ENCODE results near the gene IL1B.
"Not testable (repeated sequence)": the region's sequence is repeated elsewhere in the genome, so short reads cannot be mapped to it uniquely, and the experiment has no call there.

The IL1B gene

GRCh38 chr2:112841295-112842044 is 4.9 kb upstream of the IL1B start:
- H3K27ac Mint-ChIP-seq, result peak overlapping the region; percentile 92
- no peaks in the 10 kb centered on the region for H3K9me3 Mint-ChIP-seq
- H3K4me1 Mint-ChIP-seq (ENCODE audit: low read depth), result peaks cover 82% of the 10 kb centered on the region
- H3K36me3 Mint-ChIP-seq (ENCODE audit: low read depth), result no peaks in the 10 kb centered on the region
- intact Hi-C loops (cut with micrococcal nuclease), result loop anchor here (2.0 kb wide), 1 partner anchor 47 kb away; no protein-coding TSS in a partner anchor
- peaks cover 2% of the 10 kb centered on the region for H3K27me3 Mint-ChIP-seq
- peak overlapping the region; percentile 15 for H3K4me3 Mint-ChIP-seq

GRCh38 chr2:112840068-112840445 is 3.5 kb upstream of the IL1B start:
- H3K4me3 Mint-ChIP-seq, result no peak overlapping the region
- H3K27me3 Mint-ChIP-seq, result peaks cover 2% of the 10 kb centered on the region
- H3K27ac Mint-ChIP-seq, result peak overlapping the region; percentile 75
- intact Hi-C loops (cut with micrococcal nuclease), result loop anchor here (2.0 kb wide), 1 partner anchor 45 kb away; no protein-coding TSS in a partner anchor
- peaks cover 84% of the 10 kb centered on the region for H3K4me1 Mint-ChIP-seq (ENCODE audit: low read depth)
- no peaks in the 10 kb centered on the region for H3K9me3 Mint-ChIP-seq
- H3K36me3 Mint-ChIP-seq (ENCODE audit: low read depth), result no peaks in the 10 kb centered on the region

GRCh38 chr2:112839407-112840067 is 3.0 kb upstream of the IL1B start:
- H3K4me3 Mint-ChIP-seq, result no peak overlapping the region
- no peaks in the 10 kb centered on the region for H3K36me3 Mint-ChIP-seq (ENCODE audit: low read depth)
- intact Hi-C loops (cut with micrococcal nuclease), result loop anchor here (2.0 to 5.0 kb wide), 3 partner anchors 43 to 57 kb away; partner anchors contain the start of gene IL1A
- no peaks in the 10 kb centered on the region for H3K9me3 Mint-ChIP-seq
- peak overlapping the region; percentile 75 for H3K27ac Mint-ChIP-seq
- peaks cover 81% of the 10 kb centered on the region for H3K4me1 Mint-ChIP-seq (ENCODE audit: low read depth)
- peaks cover 2% of the 10 kb centered on the region for H3K27me3 Mint-ChIP-seq

- intact Hi-C loops (cut with micrococcal nuclease), result loop anchor here (5.0 kb wide), 2 partner anchors 46 to 54 kb away; partner anchors contain the start of gene IL1A
- Mint-ChIP-seq H3K27ac (peak overlapping the region; percentile 58), H3K4me1 (ENCODE audit: low read depth) (peaks cover 92% of the 10 kb centered on the region), H3K4me3 (no peak overlapping the region), H3K9me3 (no peaks in the 10 kb centered on the region), H3K36me3 (ENCODE audit: low read depth) (no peaks in the 10 kb centered on the region), H3K27me3 (peaks cover 5% of the 10 kb centered on the region)
Observed at GRCh38 chr2:112836163-112836560, 417 bp downstream of the IL1B start.

- H3K4me3 Mint-ChIP-seq, result no peak overlapping the region
- intact Hi-C loops (cut with micrococcal nuclease), result loop anchor here (5.0 kb wide), 2 partner anchors 47 to 53 kb away; partner anchors contain the start of gene IL1A
- H3K36me3 Mint-ChIP-seq (ENCODE audit: low read depth), result no peaks in the 10 kb centered on the region
- no peak overlapping the region for H3K27ac Mint-ChIP-seq
- peaks cover 89% of the 10 kb centered on the region for H3K4me1 Mint-ChIP-seq (ENCODE audit: low read depth)
- H3K9me3 Mint-ChIP-seq, result no peaks in the 10 kb centered on the region
- peaks cover 5% of the 10 kb centered on the region for H3K27me3 Mint-ChIP-seq
Observed at GRCh38 chr2:112835536-112836162, 930 bp downstream of the IL1B start.

GRCh38 chr2:112835061-112835501 is 1.5 kb downstream of the IL1B start:
- Mint-ChIP-seq H3K36me3 (ENCODE audit: low read depth) (no peaks in the 10 kb centered on the region), H3K9me3 (no peaks in the 10 kb centered on the region), H3K27me3 (peaks cover 5% of the 10 kb centered on the region), H3K27ac (no peak overlapping the region), H3K4me3 (no peak overlapping the region), H3K4me1 (ENCODE audit: low read depth) (peaks cover 89% of the 10 kb centered on the region)
- intact Hi-C loops (cut with micrococcal nuclease), result loop anchor here (5.0 kb wide), 2 partner anchors 47 to 53 kb away; partner anchors contain the start of gene IL1A

GRCh38 chr2:112834396-112835037 is 2.1 kb downstream of the IL1B start:
- no peak overlapping the region for H3K4me3 Mint-ChIP-seq
- H3K27ac Mint-ChIP-seq, result no peak overlapping the region
- peaks cover 87% of the 10 kb centered on the region for H3K4me1 Mint-ChIP-seq (ENCODE audit: low read depth)
- no peaks in the 10 kb centered on the region for H3K36me3 Mint-ChIP-seq (ENCODE audit: low read depth)
- peaks cover 5% of the 10 kb centered on the region for H3K27me3 Mint-ChIP-seq
- H3K9me3 Mint-ChIP-seq, result no peaks in the 10 kb centered on the region
- intact Hi-C loops (cut with micrococcal nuclease), result loop anchor here (5.0 kb wide), 2 partner anchors 48 to 52 kb away; partner anchors contain the start of gene IL1A

- no peak overlapping the region for H3K27ac Mint-ChIP-seq
- peaks cover 5% of the 10 kb centered on the region for H3K27me3 Mint-ChIP-seq
- no peaks in the 10 kb centered on the region for H3K36me3 Mint-ChIP-seq (ENCODE audit: low read depth)
- H3K9me3 Mint-ChIP-seq, result no peaks in the 10 kb centered on the region
- no peak overlapping the region for H3K4me3 Mint-ChIP-seq
- intact Hi-C loops (cut with micrococcal nuclease), result no loop called here
- peaks cover 86% of the 10 kb centered on the region for H3K4me1 Mint-ChIP-seq (ENCODE audit: low read depth)
Observed at GRCh38 chr2:112833976-112834375, 2.6 kb downstream of the IL1B start.

GRCh38 chr2:112833639-112833931 is 3.0 kb downstream of the IL1B start:
- H3K27me3 Mint-ChIP-seq; H3K27ac Mint-ChIP-seq; H3K4me3 Mint-ChIP-seq; intact Hi-C loops (cut with micrococcal nuclease); H3K9me3 Mint-ChIP-seq; H3K36me3 Mint-ChIP-seq (ENCODE audit: low read depth): not testable (repeated sequence)
- peaks cover 84% of the 10 kb centered on the region for H3K4me1 Mint-ChIP-seq (ENCODE audit: low read depth)

GRCh38 chr2:112832841-112833638 is 3.5 kb downstream of the IL1B start:
- Mint-ChIP-seq H3K36me3 (ENCODE audit: low read depth) (no peaks in the 10 kb centered on the region), H3K27me3 (peaks cover 3% of the 10 kb centered on the region), H3K9me3 (no peaks in the 10 kb centered on the region), H3K4me3 (no peak overlapping the region), H3K4me1 (ENCODE audit: low read depth) (peaks cover 79% of the 10 kb centered on the region), H3K27ac (no peak overlapping the region)
- intact Hi-C loops (cut with micrococcal nuclease), result no loop called here

GRCh38 chr2:112831946-112832840 is 4.4 kb downstream of the IL1B start:
- Mint-ChIP-seq H3K27me3 (peaks cover 3% of the 10 kb centered on the region), H3K4me1 (ENCODE audit: low read depth) (peaks cover 80% of the 10 kb centered on the region), H3K27ac (peak overlapping the region; percentile 3), H3K4me3 (no peak overlapping the region), H3K9me3 (no peaks in the 10 kb centered on the region), H3K36me3 (ENCODE audit: low read depth) (no peaks in the 10 kb centered on the region)
- intact Hi-C loops (cut with micrococcal nuclease), result no loop called here

GRCh38 chr2:112831513-112831845 is 5.1 kb downstream of the IL1B start:
- Mint-ChIP-seq H3K27me3 (peaks cover 3% of the 10 kb centered on the region), H3K4me1 (ENCODE audit: low read depth) (peaks cover 77% of the 10 kb centered on the region), H3K4me3 (no peak overlapping the region), H3K9me3 (no peaks in the 10 kb centered on the region), H3K36me3 (ENCODE audit: low read depth) (no peaks in the 10 kb centered on the region), H3K27ac (peak overlapping the region; percentile 3)
- intact Hi-C loops (cut with micrococcal nuclease), result no loop called here

Measured in dendritic cell treated with granulocyte-macrophage colony-stimulating factor and Interleukin-4, amounts not matched to agents 40 ng/mL and 50 ng/mL, for 4 days (primary cell).